ENCODE data around the gene SSH3.

GRCh38 chr11:67293090-67293489 is 10.2 kb upstream of the SSH3 start:
- TF ChIP-seq CTCF (conservative IDR thresholded peaks at IDR 0.05 in 1 of 2, IDR thresholded peaks at IDR 0.05 in 1 of 2; ENCODE audit: low read depth in 1 of 2, low read length in 2 of 2) (no peak), EZH2 (IDR thresholded peaks at IDR 0.05; ENCODE audit: low read length, missing control alignments) (no peak)

Measured in fibroblast of lung (primary cell).